ENCODE measurements around the gene MYRFL. TPM values are rescaled to one million over a fixed set of nuclear protein-coding genes. Genes with fewer than 3 reads are reported as not detected.

Gene MYRFL
- total RNA-seq, 1 experiment from 2014 or later = not detected

GRCh38 chr12:69932676-69933552 lies 107.9 kb downstream of the MYRFL start:
- no peak for DNase-seq (ENCODE audit: low spot score)

DNA sequence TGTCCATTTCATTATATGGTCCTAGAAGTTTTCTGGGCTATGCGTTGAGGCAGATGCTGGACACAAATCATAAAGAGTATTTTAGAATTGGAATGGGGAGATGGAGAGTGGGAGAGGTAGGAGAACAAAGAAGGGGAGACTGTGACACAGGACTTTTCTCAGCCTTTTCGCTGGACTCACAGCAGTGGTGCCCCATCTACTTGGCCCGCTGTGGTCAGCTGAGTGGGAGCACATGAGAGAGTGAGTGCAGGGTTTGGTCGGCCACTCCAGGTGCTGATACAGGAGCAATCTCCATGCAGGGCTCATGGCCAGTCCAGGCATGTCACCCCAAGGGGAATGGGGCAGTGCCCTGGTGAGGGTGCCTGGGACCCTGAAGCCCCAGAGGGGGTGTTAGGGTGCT lies 109.0 kb downstream of the MYRFL start:
- DNase-seq (ENCODE audit: low spot score) = no peak

- no peak for DNase-seq (ENCODE audit: low spot score)
These were observed 110.6 kb downstream of the MYRFL start for GRCh38 chr12:69935651-69936100.

- DNase-seq (ENCODE audit: low spot score) = no peak
These were observed 111.2 kb downstream of the MYRFL start for GRCh38 chr12:69936214-69936731.

- no peak for DNase-seq (ENCODE audit: low spot score)
These were observed 111.7 kb downstream of the MYRFL start for GRCh38 chr12:69936766-69937165.

DNA sequence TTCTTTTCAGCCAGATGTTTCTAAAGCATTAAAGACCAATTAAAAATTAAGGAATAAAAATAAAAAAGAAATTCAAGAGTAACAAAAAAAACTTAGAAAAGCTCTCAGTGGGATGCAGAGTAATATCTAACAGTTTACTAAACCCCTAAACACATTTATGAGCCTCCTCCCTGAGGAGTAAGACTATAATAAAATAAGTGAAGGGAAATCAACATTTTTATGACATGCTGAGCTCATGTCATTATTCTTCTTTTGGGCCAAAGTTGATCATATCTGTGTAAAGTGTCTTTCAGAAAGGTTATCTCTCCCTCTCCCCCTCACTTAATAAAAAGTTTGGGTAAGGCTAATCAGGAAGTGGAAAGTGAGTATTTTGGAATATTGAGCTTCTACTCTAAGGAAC lies 122.1 kb downstream of the MYRFL start:
- DNase-seq (ENCODE audit: low spot score) = no peak

GRCh38 chr12:69947897-69948296 lies 122.9 kb downstream of the MYRFL start:
- no peak for DNase-seq (ENCODE audit: low spot score)

- no peak for DNase-seq (ENCODE audit: low spot score)
These were observed 123.8 kb downstream of the MYRFL start for GRCh38 chr12:69948851-69949250.

DNA sequence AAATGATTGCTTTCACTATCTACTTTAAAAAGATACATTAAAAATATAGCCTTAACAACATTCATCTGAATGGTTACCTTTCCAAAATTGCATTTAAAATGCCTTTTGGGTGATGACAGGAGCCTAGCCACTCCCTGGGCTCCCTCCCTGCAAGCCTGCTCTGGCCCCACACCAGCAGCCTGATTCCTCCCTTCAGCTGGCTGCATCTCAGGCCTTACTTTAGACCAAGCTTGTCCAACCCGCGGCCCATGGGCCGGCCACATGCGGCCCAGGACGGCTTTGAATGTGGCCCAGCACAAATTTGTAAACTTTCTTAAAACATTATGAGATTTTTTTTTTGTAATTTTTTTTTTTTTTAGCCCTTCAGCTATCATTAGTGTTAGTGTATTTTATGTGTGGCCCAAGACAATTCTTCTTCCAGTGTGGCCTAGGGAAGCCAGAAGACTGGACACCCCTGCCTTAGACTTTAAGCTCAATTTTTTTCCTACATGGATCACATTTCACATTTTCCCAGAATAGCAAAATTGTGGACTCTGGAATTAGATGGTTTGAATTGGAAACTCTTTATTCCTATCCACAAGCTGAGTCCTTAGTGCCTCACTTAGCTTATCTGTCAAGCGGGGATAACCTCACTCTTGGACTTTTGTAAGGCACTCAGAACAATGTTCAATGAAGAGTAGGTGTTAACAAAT lies 124.4 kb downstream of the MYRFL start:
- DNase-seq (ENCODE audit: low spot score) = no peak

- no peak for DNase-seq (ENCODE audit: low spot score)
These were observed 126.1 kb downstream of the MYRFL start for GRCh38 chr12:69951108-69951507.

DNA sequence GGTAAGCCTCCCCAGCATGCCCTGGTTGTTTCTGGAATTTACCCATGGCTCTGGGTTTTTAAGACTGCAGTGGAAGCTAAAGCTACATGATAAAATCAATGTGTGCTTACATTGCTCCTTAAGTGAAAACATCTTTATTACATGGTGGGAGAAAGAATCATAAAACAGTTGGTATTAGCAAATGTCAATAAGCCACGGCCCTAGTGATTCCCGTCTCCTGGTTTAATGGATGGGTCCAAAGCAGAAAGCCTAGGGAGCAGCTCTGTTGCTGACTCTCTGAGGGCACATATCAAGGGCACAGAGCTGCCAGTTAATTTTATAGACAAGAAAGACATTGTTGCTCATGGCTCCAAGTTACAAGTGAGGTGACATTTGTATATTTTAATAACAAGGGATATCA lies 127.9 kb downstream of the MYRFL start:
- DNase-seq (ENCODE audit: low spot score) = no peak

GRCh38 chr12:69961246-69961645 lies 136.2 kb downstream of the MYRFL start:
- no peak for DNase-seq (ENCODE audit: low spot score)

DNA sequence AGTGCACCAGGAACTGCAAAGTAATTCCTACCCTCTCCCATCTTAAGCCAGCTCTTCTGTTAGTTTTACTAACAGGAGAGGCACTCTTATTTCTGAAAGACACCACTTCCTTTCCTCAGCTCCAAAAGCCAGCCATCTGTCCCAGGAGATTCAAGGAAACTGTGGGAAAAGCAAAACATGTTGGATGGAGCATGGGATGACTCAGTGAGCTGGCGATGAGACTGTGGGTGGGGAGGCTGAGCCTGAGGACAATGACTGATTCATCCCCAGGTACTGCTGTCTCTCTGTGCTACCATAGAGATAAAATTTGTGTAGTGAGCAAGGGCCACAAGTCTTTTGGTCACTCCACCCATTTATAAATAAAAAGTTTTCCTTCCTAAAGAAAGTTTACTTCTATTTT lies 141.4 kb downstream of the MYRFL start:
- DNase-seq (ENCODE audit: low spot score) = peak; percentile 38

- DNase-seq (ENCODE audit: low spot score) = no peak
These were observed 141.8 kb downstream of the MYRFL start for GRCh38 chr12:69966839-69967238.

GRCh38 chr12:69969011-69969410 lies 144.0 kb downstream of the MYRFL start:
- no peak for DNase-seq (ENCODE audit: low spot score)

DNA sequence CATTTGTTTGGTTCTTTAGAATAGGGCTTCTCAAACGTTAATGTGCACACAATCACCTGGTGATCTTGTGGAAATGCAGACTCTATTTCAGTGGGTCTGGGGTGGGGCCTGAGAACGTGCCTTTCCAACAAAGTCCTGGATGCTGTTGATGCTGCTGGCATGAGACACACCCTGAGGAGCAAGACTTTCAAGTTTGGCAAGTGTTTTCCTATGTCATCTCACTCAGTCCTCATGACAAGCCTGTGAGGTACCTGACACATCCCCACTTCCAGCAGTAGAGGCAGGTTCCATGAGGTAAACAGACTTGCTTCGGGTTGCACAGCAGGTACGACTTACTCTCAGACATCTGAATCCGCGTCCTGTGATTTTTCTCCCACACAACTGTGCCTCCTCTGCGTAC lies 147.1 kb downstream of the MYRFL start:
- no peak for DNase-seq (ENCODE audit: low spot score)

- DNase-seq (ENCODE audit: low spot score) = no peak
These were observed 153.0 kb downstream of the MYRFL start for GRCh38 chr12:69978020-69978419.

DNA sequence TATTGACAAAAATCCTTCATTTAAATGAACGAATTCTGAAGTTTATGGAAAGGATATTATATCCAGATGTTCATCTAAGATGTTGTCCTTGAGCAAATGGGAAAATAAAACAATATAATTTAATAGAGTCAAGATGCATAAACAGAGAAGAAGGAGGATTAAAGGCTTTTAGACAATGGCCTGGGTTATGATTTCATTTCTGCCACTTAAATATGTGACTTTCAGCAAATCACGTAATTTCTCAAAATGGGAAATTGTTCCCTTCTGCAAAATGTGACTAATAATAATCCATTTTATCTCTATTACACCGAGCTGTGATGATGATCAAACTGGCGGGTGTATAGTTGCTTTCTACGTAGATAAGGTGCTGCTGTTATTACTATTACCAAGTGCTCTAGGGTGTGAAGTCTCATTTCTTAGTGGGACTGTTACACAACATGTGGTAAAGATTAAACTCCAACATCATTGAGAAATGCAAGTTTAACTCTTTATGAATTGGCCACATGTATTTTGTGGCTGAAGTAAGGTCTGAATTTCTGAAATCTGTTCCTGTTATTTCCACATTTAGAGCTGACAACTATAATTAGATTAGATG lies 157.0 kb downstream of the MYRFL start:
- DNase-seq (ENCODE audit: low spot score) = no peak

- no peak for DNase-seq (ENCODE audit: low spot score)
These were observed 159.2 kb downstream of the MYRFL start for GRCh38 chr12:69984241-69984640.

DNA sequence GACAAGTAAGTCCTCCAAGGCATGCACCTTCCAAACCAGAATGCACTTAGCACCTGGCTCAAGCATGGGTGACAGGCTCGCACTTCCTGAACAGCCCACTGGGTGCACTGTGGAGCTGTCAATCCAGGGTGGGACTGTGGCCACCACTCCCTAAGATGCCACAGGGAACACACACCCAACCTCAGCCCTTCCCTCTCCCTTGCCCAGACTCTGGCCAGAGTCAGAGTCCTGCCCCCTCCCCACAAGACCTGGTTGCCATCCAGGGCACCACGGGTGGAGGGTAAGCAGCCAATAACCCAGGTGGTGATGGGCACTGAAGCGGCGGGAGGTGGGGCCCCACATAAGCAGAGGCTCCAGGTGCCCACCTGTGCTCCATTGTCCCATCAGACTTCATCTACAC lies 160.6 kb downstream of the MYRFL start:
- DNase-seq (ENCODE audit: low spot score) = peak; percentile 32

- DNase-seq (ENCODE audit: low spot score) = no peak
These were observed 161.1 kb downstream of the MYRFL start for GRCh38 chr12:69986114-69986513.

DNA sequence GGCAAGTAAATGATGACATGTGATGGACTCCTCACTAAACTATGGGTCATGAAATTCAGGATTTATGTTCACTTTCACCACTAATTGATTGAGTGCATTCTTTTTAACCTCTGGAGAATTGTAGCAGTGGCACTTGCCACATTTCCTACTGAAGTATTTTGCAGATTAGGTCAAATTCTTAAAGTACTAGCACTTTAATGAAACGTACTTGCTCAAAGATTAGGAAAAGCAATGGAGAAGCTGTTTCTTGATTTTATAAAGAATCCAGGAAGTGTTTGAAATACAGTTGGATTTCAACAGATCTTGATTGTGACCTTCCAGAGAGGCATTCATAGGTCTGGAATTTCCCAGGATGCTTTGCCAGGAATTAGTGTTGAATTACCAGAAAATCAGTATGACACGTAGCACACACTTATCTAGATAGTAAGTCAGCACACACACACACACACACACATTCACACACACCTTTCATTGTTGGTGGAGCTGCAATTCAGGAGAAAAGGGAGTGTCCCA lies 162.6 kb downstream of the MYRFL start:
- DNase-seq (ENCODE audit: low spot score) = peak; percentile 86
